GM12864 (cell line): ENCODE results near the gene MARK3.

Experiments
- DNase-seq: peaks from one replicate; pipeline ENCODE4 v3.0.0-alpha.2; 2011; ENCODE audit warnings: low read depth
- H3K4me3 ChIP-seq: 2 replicates; pipeline ENCODE4 v1.5.1; 2011; ENCODE audit warnings: mild to moderate bottlenecking, low read depth, low read length, control low read depth
- CTCF ChIP-seq: IDR thresholded peaks from 2 replicates; pipeline ENCODE4 v1.5.1; 2011; ENCODE audit warnings: low read depth, mild to moderate bottlenecking, moderate library complexity, low read length, control low read depth, inconsistent platforms; ENCODE audit errors: missing control alignments

The MARK3 gene

GRCh38 chr14:103423050-103423461 lies 37.8 kb downstream of the MARK3 start:
- H3K4me3 ChIP-seq = no peak overlapping the region
- no peak for DNase-seq
- no peak for TF ChIP-seq CTCF

- H3K4me3 ChIP-seq = no peak overlapping the region
- TF ChIP-seq CTCF = no peak
- no peak for DNase-seq
Observed at GRCh38 chr14:103427485-103428443, 42.5 kb downstream of the MARK3 start.

- no peak for DNase-seq
- no peak for TF ChIP-seq CTCF
- H3K4me3 ChIP-seq = no peak overlapping the region
Observed at GRCh38 chr14:103428723-103429556, 43.7 kb downstream of the MARK3 start.

GRCh38 chr14:103430358-103430757 lies 45.1 kb downstream of the MARK3 start:
- no peak for DNase-seq
- no peak overlapping the region for H3K4me3 ChIP-seq
- no peak for TF ChIP-seq CTCF

GRCh38 chr14:103432627-103433026 lies 47.4 kb downstream of the MARK3 start:
- H3K4me3 ChIP-seq = no peak overlapping the region
- DNase-seq = no peak
- no peak for TF ChIP-seq CTCF

GRCh38 chr14:103433916-103434563 lies 48.8 kb downstream of the MARK3 start:
- H3K4me3 ChIP-seq = no peak overlapping the region
- no peak for DNase-seq
- TF ChIP-seq CTCF = no peak
